Measurements from ENCODE around the gene CMTM6.
"Not testable (repeated sequence)": the region's sequence is repeated elsewhere in the genome, so short reads cannot be mapped to it uniquely, and the experiment has no call there.

The CMTM6 gene

GRCh38 chr3:32542807-32543206, 40.2 kb upstream of the CMTM6 start:
- in situ Hi-C loops (cut with MboI; ENCODE audit: low pct_unique_long_range_greater_than_20kb, low sequenced_read_pairs, unreplicated experiment): no loop called here
- DNase-seq (ENCODE audit: low spot score): no peak
- no peak for TF ChIP-seq CTCF (IDR thresholded peaks at IDR 0.05; ENCODE audit: extremely low read depth, insufficient read depth, missing control alignments)

- in situ Hi-C loops (cut with MboI; ENCODE audit: low pct_unique_long_range_greater_than_20kb, low sequenced_read_pairs, unreplicated experiment): no loop called here
- DNase-seq (ENCODE audit: low spot score): no peak
- no peak for TF ChIP-seq CTCF (IDR thresholded peaks at IDR 0.05; ENCODE audit: extremely low read depth, insufficient read depth, missing control alignments)
Measured at GRCh38 chr3:32540899-32541298, 38.2 kb upstream of the CMTM6 start.

GRCh38 chr3:32532434-32532833, 29.8 kb upstream of the CMTM6 start:
- in situ Hi-C loops (cut with MboI; ENCODE audit: low pct_unique_long_range_greater_than_20kb, low sequenced_read_pairs, unreplicated experiment): no loop called here
- DNase-seq (ENCODE audit: low spot score): no peak
- TF ChIP-seq CTCF (IDR thresholded peaks at IDR 0.05; ENCODE audit: extremely low read depth, insufficient read depth, missing control alignments): no peak

GRCh38 chr3:32531010-32531647, 28.5 kb upstream of the CMTM6 start:
- DNase-seq (ENCODE audit: low spot score): peak; percentile 38
- in situ Hi-C loops (cut with MboI; ENCODE audit: low pct_unique_long_range_greater_than_20kb, low sequenced_read_pairs, unreplicated experiment): no loop called here
- TF ChIP-seq CTCF (IDR thresholded peaks at IDR 0.05; ENCODE audit: extremely low read depth, insufficient read depth, missing control alignments): no peak

GRCh38 chr3:32525720-32526119, 23.1 kb upstream of the CMTM6 start:
- in situ Hi-C loops (cut with MboI; ENCODE audit: low pct_unique_long_range_greater_than_20kb, low sequenced_read_pairs, unreplicated experiment): no loop called here

GRCh38 chr3:32522682-32523081, 20.0 kb upstream of the CMTM6 start:
- in situ Hi-C loops (cut with MboI; ENCODE audit: low pct_unique_long_range_greater_than_20kb, low sequenced_read_pairs, unreplicated experiment): loop anchor here (25.0 kb wide), 1 partner anchor 390 kb away; no protein-coding TSS in a partner anchor
- TF ChIP-seq CTCF (IDR thresholded peaks at IDR 0.05; ENCODE audit: extremely low read depth, insufficient read depth, missing control alignments): no peak
- no peak for DNase-seq (ENCODE audit: low spot score)

More at GRCh38 chr3:32525720-32526119, 23.1 kb upstream of the CMTM6 start:
- no peak for TF ChIP-seq CTCF (IDR thresholded peaks at IDR 0.05; ENCODE audit: extremely low read depth, insufficient read depth, missing control alignments)
- DNase-seq (ENCODE audit: low spot score): no peak

- in situ Hi-C loops (cut with MboI; ENCODE audit: low pct_unique_long_range_greater_than_20kb, low sequenced_read_pairs, unreplicated experiment): loop anchor here (25.0 kb wide), 1 partner anchor 393 kb away; no protein-coding TSS in a partner anchor
- not testable (repeated sequence) for DNase-seq (ENCODE audit: low spot score)
Measured at GRCh38 chr3:32518921-32519320, 16.3 kb upstream of the CMTM6 start.

- not testable (repeated sequence) for DNase-seq (ENCODE audit: low spot score)
- in situ Hi-C loops (cut with MboI; ENCODE audit: low pct_unique_long_range_greater_than_20kb, low sequenced_read_pairs, unreplicated experiment): loop anchor here (25.0 kb wide), 1 partner anchor 396 kb away; no protein-coding TSS in a partner anchor
Measured at GRCh38 chr3:32516751-32517150, 14.1 kb upstream of the CMTM6 start.

Measured in GM13977 (cell line).